Brain microvascular endothelial cell (primary cell): ENCODE data around the gene CDH23.

Experiments
- DNase-seq: peaks from one replicate; pipeline ENCODE4 v3.0.0-alpha.2; 2020
- H3K27ac ChIP-seq: fragments of 250-450 bp; sonication (Bioruptor Pico); 2 replicates; pipeline ENCODE4 v1.5.1; 2020; ENCODE audit warnings: mild to moderate bottlenecking, moderate library complexity
- H3K27me3 ChIP-seq: fragments of 250-450 bp; sonication (Bioruptor Pico); replicated peaks from 2 replicates; pipeline ENCODE4 v1.5.1; 2020; ENCODE audit warnings: mild to moderate bottlenecking
- H3K36me3 ChIP-seq: fragments of 250-450 bp; sonication (Bioruptor Pico); replicated peaks from 2 replicates; pipeline ENCODE4 v1.5.1; 2020; ENCODE audit warnings: mild to moderate bottlenecking
- H3K4me3 ChIP-seq: 2 replicates; pipeline ENCODE4 v1.5.1; 2011; ENCODE audit warnings: low read depth, mild to moderate bottlenecking, control low read depth, low read length, moderate library complexity
- CTCF ChIP-seq: IDR thresholded peaks from 2 replicates; pipeline ENCODE4 v1.5.1; 2011; ENCODE audit warnings: low read depth, mild to moderate bottlenecking, moderate library complexity, low read length, control low read depth, inconsistent platforms; ENCODE audit errors: missing control alignments
- in situ Hi-C: cut with HindIII; loops from 2 replicates; pipeline ENCODE4 v1.10.0; 2017; ENCODE audit warnings: low sequenced_read_pairs, low pct_ligation_motif_present

CDH23 gene

GRCh38 chr10:71558991-71559390 lies 162.3 kb downstream of the CDH23 start:
- TF ChIP-seq CTCF: no peak
- Histone ChIP-seq H3K36me3 (no peaks in the 10 kb centered on the region), H3K4me3 (no peak overlapping the region), H3K27ac (no peak overlapping the region), H3K27me3 (peaks cover 20% of the 10 kb centered on the region)
- no peak for DNase-seq
- in situ Hi-C loops: no loop called here

- TF ChIP-seq CTCF: no peak
- Histone ChIP-seq H3K27me3 (peaks cover 28% of the 10 kb centered on the region), H3K4me3 (no peak overlapping the region), H3K27ac (no peak overlapping the region), H3K36me3 (no peaks in the 10 kb centered on the region)
- DNase-seq: no peak
- in situ Hi-C loops: no loop called here
Measured at GRCh38 chr10:71561003-71561574, 164.4 kb downstream of the CDH23 start.

GRCh38 chr10:71562181-71562580 lies 165.5 kb downstream of the CDH23 start:
- in situ Hi-C loops: no loop called here
- peaks cover 29% of the 10 kb centered on the region for H3K27me3 ChIP-seq

GRCh38 chr10:71562904-71563303 lies 166.2 kb downstream of the CDH23 start:
- no peaks in the 10 kb centered on the region for H3K36me3 ChIP-seq
- H3K27ac ChIP-seq: no peak overlapping the region
- no peak for DNase-seq
- peaks cover 29% of the 10 kb centered on the region for H3K27me3 ChIP-seq
- in situ Hi-C loops: no loop called here
- no peak for TF ChIP-seq CTCF
- no peak overlapping the region for H3K4me3 ChIP-seq

More at GRCh38 chr10:71562181-71562580, 165.5 kb downstream of the CDH23 start:
- Histone ChIP-seq H3K27ac (no peak overlapping the region), H3K36me3 (no peaks in the 10 kb centered on the region), H3K4me3 (no peak overlapping the region)
- TF ChIP-seq CTCF: no peak
- no peak for DNase-seq

GRCh38 chr10:71564194-71564820 lies 167.6 kb downstream of the CDH23 start:
- DNase-seq: no peak
- Histone ChIP-seq H3K4me3 (no peak overlapping the region), H3K27ac (no peak overlapping the region), H3K36me3 (no peaks in the 10 kb centered on the region), H3K27me3 (peaks cover 21% of the 10 kb centered on the region)
- in situ Hi-C loops: no loop called here
- TF ChIP-seq CTCF: no peak
